Gastroesophageal sphincter (tissue), 4 donors: ENCODE results near the gene PLIN4. TPM values are rescaled to one million over a fixed set of nuclear protein-coding genes. Genes with fewer than 3 reads are reported as not detected.
"Not testable (repeated sequence)": the region's sequence is repeated elsewhere in the genome, so short reads cannot be mapped to it uniquely, and the experiment has no call there.

Experiments used
- ATAC-seq: fragments of 150-250 bp; one replicate; pipeline ENCODE4 v1.9.1; 2016; ENCODE audit warnings: mild to moderate bottlenecking, moderate library complexity
- H3K27ac ChIP-seq, 4 donors: fragments of 200-600 bp; sonication (generic) in 3 of 4; 1 replicate in 3 of 4; 2 replicates in 1 of 4; pipeline ENCODE4 v1.5.1; 2016 to 2019
- H3K27me3 ChIP-seq: fragments of 200-600 bp; sonication (generic); one replicate; pipeline ENCODE4 v1.5.1; 2019
- H3K36me3 ChIP-seq, 2 donors: fragments of 200-600 bp; sonication (generic); one replicate each; pipeline ENCODE4 v1.5.1; 2019; ENCODE audit warnings: control low read depth in 1 of 2
- H3K4me1 ChIP-seq, 3 donors: fragments of 200-600 bp; sonication (generic); 1 replicate in 2 of 3; 2 replicates in 1 of 3; pipeline ENCODE4 v1.5.1; 2016 to 2019; ENCODE audit warnings: control low read depth in 2 of 3
- H3K4me3 ChIP-seq, 2 donors: fragments of 200-600 bp; sonication (generic); one replicate each; pipeline ENCODE4 v1.5.1; 2019; ENCODE audit warnings: mild to moderate bottlenecking in 1 of 2, moderate library complexity in 1 of 2
- H3K9me3 ChIP-seq, 3 donors: fragments of 200-600 bp; sonication (generic); one replicate each; pipeline ENCODE4 v1.5.1; 2017 to 2019; ENCODE audit warnings: control low read depth in 2 of 3
- CTCF ChIP-seq, 4 experiments: fragments of 200-600 bp in 2 of 4; fragments of 450-650 bp in 2 of 4; sonication (generic) in 1 of 4; IDR thresholded peaks; one replicate each; pipeline ENCODE4 v1.5.1; 2017 to 2019; ENCODE audit warnings: antibody characterized with exemption in 4 of 4, mild to moderate bottlenecking in 2 of 4, moderate library complexity in 2 of 4
- EP300 ChIP-seq: sonication (generic); formaldehyde crosslinking; IDR thresholded peaks from one replicate; pipeline ENCODE4 v1.6.1; 2017; ENCODE audit warnings: antibody characterized with exemption, mild to moderate bottlenecking
- POLR2A ChIP-seq, 2 donors: fragments of 450-650 bp; IDR thresholded peaks; one replicate each; pipeline ENCODE4 v1.6.1; 2017; ENCODE audit warnings: antibody characterized with exemption in 2 of 2, mild to moderate bottlenecking in 2 of 2, moderate library complexity in 1 of 2
- POLR2AphosphoS5 ChIP-seq: sonication (generic); formaldehyde crosslinking; IDR thresholded peaks from one replicate; pipeline ENCODE4 v1.6.1; 2017; ENCODE audit warnings: antibody characterized with exemption
- WGBS, 2 donors: methylation state at CpG; one replicate each; pipeline ENCODE4 v1.1.5; 2018; ENCODE audit warnings: low coverage in 1 of 2; 5-methylcytosine and 5-hydroxymethylcytosine counted together
- total RNA-seq, 4 donors: library from RNA; depleted of rRNA; stranded (reverse); fragments of >200 nt; gene quantifications; one replicate each; pipeline ENCODE4 v1.1.0, GENCODE V29; 2016

The PLIN4 gene, protein sequence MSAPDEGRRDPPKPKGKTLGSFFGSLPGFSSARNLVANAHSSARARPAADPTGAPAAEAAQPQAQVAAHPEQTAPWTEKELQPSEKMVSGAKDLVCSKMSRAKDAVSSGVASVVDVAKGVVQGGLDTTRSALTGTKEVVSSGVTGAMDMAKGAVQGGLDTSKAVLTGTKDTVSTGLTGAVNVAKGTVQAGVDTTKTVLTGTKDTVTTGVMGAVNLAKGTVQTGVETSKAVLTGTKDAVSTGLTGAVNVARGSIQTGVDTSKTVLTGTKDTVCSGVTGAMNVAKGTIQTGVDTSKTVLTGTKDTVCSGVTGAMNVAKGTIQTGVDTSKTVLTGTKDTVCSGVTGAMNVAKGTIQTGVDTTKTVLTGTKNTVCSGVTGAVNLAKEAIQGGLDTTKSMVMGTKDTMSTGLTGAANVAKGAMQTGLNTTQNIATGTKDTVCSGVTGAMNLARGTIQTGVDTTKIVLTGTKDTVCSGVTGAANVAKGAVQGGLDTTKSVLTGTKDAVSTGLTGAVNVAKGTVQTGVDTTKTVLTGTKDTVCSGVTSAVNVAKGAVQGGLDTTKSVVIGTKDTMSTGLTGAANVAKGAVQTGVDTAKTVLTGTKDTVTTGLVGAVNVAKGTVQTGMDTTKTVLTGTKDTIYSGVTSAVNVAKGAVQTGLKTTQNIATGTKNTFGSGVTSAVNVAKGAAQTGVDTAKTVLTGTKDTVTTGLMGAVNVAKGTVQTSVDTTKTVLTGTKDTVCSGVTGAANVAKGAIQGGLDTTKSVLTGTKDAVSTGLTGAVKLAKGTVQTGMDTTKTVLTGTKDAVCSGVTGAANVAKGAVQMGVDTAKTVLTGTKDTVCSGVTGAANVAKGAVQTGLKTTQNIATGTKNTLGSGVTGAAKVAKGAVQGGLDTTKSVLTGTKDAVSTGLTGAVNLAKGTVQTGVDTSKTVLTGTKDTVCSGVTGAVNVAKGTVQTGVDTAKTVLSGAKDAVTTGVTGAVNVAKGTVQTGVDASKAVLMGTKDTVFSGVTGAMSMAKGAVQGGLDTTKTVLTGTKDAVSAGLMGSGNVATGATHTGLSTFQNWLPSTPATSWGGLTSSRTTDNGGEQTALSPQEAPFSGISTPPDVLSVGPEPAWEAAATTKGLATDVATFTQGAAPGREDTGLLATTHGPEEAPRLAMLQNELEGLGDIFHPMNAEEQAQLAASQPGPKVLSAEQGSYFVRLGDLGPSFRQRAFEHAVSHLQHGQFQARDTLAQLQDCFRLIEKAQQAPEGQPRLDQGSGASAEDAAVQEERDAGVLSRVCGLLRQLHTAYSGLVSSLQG (N-terminal part only)
- total RNA-seq: 100 to 1,000 TPM in 1 of 4 donors, 10 to 100 TPM in 3; 66.0 to 145 (median 87.5) TPM

DNA sequence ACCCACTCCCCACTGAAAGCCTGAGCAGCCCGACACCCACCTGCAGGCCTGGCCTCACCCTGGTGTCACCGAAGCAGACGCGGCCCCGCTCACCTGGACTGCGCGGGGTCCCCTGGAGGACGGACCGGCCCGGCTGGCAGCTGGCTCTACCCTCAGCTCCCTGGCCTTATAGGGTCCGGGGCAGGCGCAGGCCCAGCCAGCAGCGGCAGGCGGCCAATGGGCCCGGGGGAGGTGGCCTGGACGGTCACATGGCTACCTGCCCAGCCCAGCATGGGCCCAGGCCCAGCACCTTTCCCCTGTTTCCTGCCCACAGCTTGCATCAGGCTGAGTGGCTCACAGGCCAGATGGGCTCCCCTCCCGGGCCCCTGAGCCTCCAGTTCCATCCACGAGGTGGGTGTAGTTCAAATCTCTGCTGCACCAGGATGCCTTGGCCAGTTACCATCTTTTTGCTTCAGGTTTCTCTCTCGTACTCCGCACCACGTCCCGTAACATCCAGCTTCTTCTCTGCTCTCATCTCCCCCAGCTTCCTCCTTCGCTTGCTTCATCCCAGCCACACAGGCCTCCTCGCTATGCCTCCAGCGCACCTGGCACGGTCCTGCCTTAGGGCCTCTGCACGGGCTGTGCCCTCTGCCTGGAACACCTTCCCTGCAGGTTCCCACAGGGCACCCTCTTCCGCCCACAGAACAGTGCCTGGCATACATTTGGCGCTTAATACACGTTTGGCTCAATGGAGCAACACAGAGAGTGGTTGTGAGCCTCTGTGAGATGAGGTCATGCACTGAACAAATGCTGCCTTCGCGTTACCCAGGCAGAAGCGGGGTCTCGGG lies at the start of gene PLIN4:
Gene PLIN4 (minus strand): TSS at position 142 of the 827 bp plus-strand sequence. CDS start 214 bp downstream, outside the sequence.
- Histone ChIP-seq H3K4me3 (peak within 1 kb of the TSS; percentile 36 to 62), H3K36me3 (peaks cover 0 to 11% of the 10 kb centered on the region in 2 donors), H3K4me1 (peaks cover 0 to 58% (median 12%) of the 10 kb centered on the region in 3 donors), H3K27ac (peak within 1 kb of the TSS; percentile 78 to 99 (median 91)), H3K27me3 (no peaks in the 10 kb centered on the region), H3K9me3 (no peaks in the 10 kb centered on the region)
- WGBS, 2 donors: 0 to 23% methylated on average over 4 to 8 of the region's 34 CpGs
- peak; percentile 94 for ATAC-seq
- no peak for TF ChIP-seq EP300
- TF ChIP-seq CTCF (IDR thresholded peaks at IDR 0.05): peak in 2 of 4 experiments; percentile 3 to 23
- TF ChIP-seq POLR2AphosphoS5: peak; percentile 96
- TF ChIP-seq POLR2A (IDR thresholded peaks at IDR 0.05): peak; percentile 72 to 91

- peak; percentile 60 for ATAC-seq
- Histone ChIP-seq H3K4me3 (no peak overlapping the region), H3K27ac (peak overlapping the region in 1 of 4 donors; percentile 47), H3K27me3 (peaks cover 20% of the 10 kb centered on the region), H3K36me3 (no peaks in the 10 kb centered on the region), H3K9me3 (no peaks in the 10 kb centered on the region), H3K4me1 (no peaks in the 10 kb centered on the region)
- TF ChIP-seq POLR2A (IDR thresholded peaks at IDR 0.05) (no peak), CTCF (IDR thresholded peaks at IDR 0.05) (peak in 3 of 4 experiments; percentile 49 to 68 (median 65)), POLR2AphosphoS5 (no peak), EP300 (no peak)
- WGBS, 2 donors: 15 to 55% methylated on average over 4 to 8 of the region's 14 CpGs
These were observed 49.3 kb upstream of the PLIN4 start for GRCh38 chr19:4567584-4568071.

GRCh38 chr19:4566402-4567051 lies 48.2 kb upstream of the PLIN4 start:
- WGBS, 2 donors: 85 to 91% methylated on average over 19 to 20 of the region's 35 CpGs
- no peak overlapping the region for H3K4me3 ChIP-seq
- ATAC-seq: no peak
- peaks cover 17% of the 10 kb centered on the region for H3K27me3 ChIP-seq
- H3K9me3 ChIP-seq: no peaks in the 10 kb centered on the region
- no peak for TF ChIP-seq POLR2A (IDR thresholded peaks at IDR 0.05)
- no peak for TF ChIP-seq CTCF (IDR thresholded peaks at IDR 0.05)
- TF ChIP-seq POLR2AphosphoS5: no peak
- TF ChIP-seq EP300: no peak
- no peaks in the 10 kb centered on the region for H3K4me1 ChIP-seq
- no peak overlapping the region for H3K27ac ChIP-seq
- H3K36me3 ChIP-seq: no peaks in the 10 kb centered on the region

- not testable (repeated sequence) for H3K9me3 ChIP-seq, H3K27ac ChIP-seq, H3K36me3 ChIP-seq, ATAC-seq, H3K4me1 ChIP-seq, H3K4me3 ChIP-seq
- 63 to 66% methylated on average over 2 to 3 of the region's 5 CpGs for WGBS, 2 donors
- peaks cover 17% of the 10 kb centered on the region for H3K27me3 ChIP-seq
These were observed 45.3 kb upstream of the PLIN4 start for GRCh38 chr19:4563562-4563961.

DNA sequence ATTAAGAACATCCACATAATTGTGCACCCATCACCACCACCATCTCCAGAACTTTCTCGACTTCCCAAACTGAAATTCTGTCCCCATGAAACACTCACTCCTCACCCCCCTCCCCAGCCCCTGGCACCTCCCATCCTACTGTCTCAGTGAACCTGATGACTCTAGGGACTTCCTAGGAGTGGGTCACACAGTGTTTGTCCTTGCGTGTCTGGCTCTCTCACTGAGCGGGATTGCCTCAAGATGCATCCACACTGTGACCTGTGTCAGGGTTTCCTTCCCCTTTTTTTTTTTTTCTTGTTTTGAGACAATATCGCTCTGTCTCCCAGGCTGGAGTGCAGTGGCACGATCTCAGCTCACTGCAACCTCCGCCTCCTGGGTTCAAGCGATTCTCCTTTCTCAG lies 43.8 kb upstream of the PLIN4 start:
- H3K27ac ChIP-seq, H3K4me1 ChIP-seq, H3K36me3 ChIP-seq, H3K9me3 ChIP-seq, ATAC-seq, H3K4me3 ChIP-seq: not testable (repeated sequence)
- WGBS, 2 donors: 82% methylated on average over 6 of the region's 7 CpGs; no CpG with 5 or more reads in 1 of the 2 donors
- peaks cover 19% of the 10 kb centered on the region for H3K27me3 ChIP-seq
